Measurements from ENCODE around the gene ZNF512B.

ZNF512B gene

GRCh38 chr20:63970714-63971431 is 1.1 kb upstream of the ZNF512B start:
- Histone ChIP-seq H3K27ac (no peak overlapping the region), H3K4me3 (no peak overlapping the region)
- DNase-seq (ENCODE audit: low spot score): no peak
- no peak for TF ChIP-seq CTCF (IDR thresholded peaks at IDR 0.05)

- Histone ChIP-seq H3K4me3 (peak overlapping the region; percentile 81), H3K27ac (peak overlapping the region; percentile 65 to 76)
- DNase-seq (ENCODE audit: low spot score): no peak
- TF ChIP-seq CTCF (IDR thresholded peaks at IDR 0.05): no peak
Observed at GRCh38 chr20:63968928-63969760, 586 bp downstream of the ZNF512B start.

- H3K27ac ChIP-seq: peak overlapping the region; percentile 65 to 76
- no peak for TF ChIP-seq CTCF (IDR thresholded peaks at IDR 0.05)
- no peak for DNase-seq (ENCODE audit: low spot score)
- peak overlapping the region; percentile 81 for H3K4me3 ChIP-seq
Observed at GRCh38 chr20:63968136-63968927, 1.4 kb downstream of the ZNF512B start.

- TF ChIP-seq CTCF (IDR thresholded peaks at IDR 0.05): no peak
- no peak for DNase-seq (ENCODE audit: low spot score)
- peak overlapping the region in 1 of 2 donors; percentile 76 for H3K27ac ChIP-seq
- no peak overlapping the region for H3K4me3 ChIP-seq
Observed at GRCh38 chr20:63967330-63968135, 2.2 kb downstream of the ZNF512B start.

GRCh38 chr20:63966944-63967322 is 2.8 kb downstream of the ZNF512B start:
- Histone ChIP-seq H3K4me3 (no peak overlapping the region), H3K27ac (no peak overlapping the region)
- TF ChIP-seq CTCF (IDR thresholded peaks at IDR 0.05): no peak
- DNase-seq (ENCODE audit: low spot score): no peak

- no peak for TF ChIP-seq CTCF (IDR thresholded peaks at IDR 0.05)
- Histone ChIP-seq H3K4me3 (no peak overlapping the region), H3K27ac (no peak overlapping the region)
- DNase-seq (ENCODE audit: low spot score): no peak
Observed at GRCh38 chr20:63966172-63966943, 3.4 kb downstream of the ZNF512B start.
